Uterus (tissue), 2 donors: ENCODE results near the gene HDAC3.

Source experiments
- POLR2A ChIP-seq, 2 donors: fragments of 450-650 bp; IDR thresholded peaks; one replicate each; pipeline ENCODE4 v1.6.1; 2016; ENCODE audit warnings: antibody characterized with exemption in 2 of 2, mild to moderate bottlenecking in 1 of 2, moderate library complexity in 1 of 2
- TF ChIP-seq, protein P1 (sequence below), 4 experiments: fragments of 200-600 bp in 2 of 4; fragments of 450-650 bp in 2 of 4; sonication (generic) in 2 of 4; IDR thresholded peaks; one replicate each; pipeline ENCODE4 v1.5.1; 2016 to 2019; ENCODE audit warnings: antibody characterized with exemption in 4 of 4, mild to moderate bottlenecking in 2 of 4, moderate library complexity in 1 of 4

GRCh38 chr5:141637767-141638419 is 1.2 kb upstream of the HDAC3 start:
- TF ChIP-seq, protein P1, sequence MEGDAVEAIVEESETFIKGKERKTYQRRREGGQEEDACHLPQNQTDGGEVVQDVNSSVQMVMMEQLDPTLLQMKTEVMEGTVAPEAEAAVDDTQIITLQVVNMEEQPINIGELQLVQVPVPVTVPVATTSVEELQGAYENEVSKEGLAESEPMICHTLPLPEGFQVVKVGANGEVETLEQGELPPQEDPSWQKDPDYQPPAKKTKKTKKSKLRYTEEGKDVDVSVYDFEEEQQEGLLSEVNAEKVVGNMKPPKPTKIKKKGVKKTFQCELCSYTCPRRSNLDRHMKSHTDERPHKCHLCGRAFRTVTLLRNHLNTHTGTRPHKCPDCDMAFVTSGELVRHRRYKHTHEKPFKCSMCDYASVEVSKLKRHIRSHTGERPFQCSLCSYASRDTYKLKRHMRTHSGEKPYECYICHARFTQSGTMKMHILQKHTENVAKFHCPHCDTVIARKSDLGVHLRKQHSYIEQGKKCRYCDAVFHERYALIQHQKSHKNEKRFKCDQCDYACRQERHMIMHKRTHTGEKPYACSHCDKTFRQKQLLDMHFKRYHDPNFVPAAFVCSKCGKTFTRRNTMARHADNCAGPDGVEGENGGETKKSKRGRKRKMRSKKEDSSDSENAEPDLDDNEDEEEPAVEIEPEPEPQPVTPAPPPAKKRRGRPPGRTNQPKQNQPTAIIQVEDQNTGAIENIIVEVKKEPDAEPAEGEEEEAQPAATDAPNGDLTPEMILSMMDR (IDR thresholded peaks at IDR 0.05) = peak in 2 of 4 experiments; percentile 1 to 14
- TF ChIP-seq POLR2A (IDR thresholded peaks at IDR 0.05) = no peak
